DMS 273 (cell line): ENCODE measurements around the gene RAPGEF5.

Experiments
- DNase-seq: peaks from one replicate; lab custom pipeline; 2025; ENCODE audit not compliant: unreplicated experiment; lab: John Stamatoyannopoulos, UW

RAPGEF5 gene

GRCh38 chr7:22229148-22229547 lies 127.8 kb downstream of the RAPGEF5 start:
- no peak for DNase-seq

GRCh38 chr7:22223807-22224206 lies 133.1 kb downstream of the RAPGEF5 start:
- DNase-seq: no peak

DNA sequence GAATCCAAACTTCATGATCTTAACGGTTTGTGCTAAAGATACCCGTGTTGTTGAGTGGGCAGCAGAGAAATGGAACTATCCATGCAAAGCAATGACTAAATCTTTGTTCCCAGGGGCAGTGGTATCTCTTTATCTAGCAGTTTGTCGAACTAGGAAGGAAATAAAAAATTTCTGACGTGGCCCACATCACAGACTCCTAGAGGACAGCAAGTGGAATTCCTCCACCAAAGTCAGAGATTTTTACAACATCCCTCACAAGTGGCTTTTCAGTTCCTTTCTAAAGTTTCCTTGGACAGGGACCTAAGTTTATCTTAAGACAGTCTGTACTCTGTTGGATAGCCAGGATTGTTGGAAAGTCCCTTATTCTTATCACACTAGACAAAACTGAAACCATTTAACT lies 136.0 kb downstream of the RAPGEF5 start:
- DNase-seq: no peak

- no peak for DNase-seq
These were observed 137.0 kb downstream of the RAPGEF5 start for GRCh38 chr7:22219739-22220493.

DNA sequence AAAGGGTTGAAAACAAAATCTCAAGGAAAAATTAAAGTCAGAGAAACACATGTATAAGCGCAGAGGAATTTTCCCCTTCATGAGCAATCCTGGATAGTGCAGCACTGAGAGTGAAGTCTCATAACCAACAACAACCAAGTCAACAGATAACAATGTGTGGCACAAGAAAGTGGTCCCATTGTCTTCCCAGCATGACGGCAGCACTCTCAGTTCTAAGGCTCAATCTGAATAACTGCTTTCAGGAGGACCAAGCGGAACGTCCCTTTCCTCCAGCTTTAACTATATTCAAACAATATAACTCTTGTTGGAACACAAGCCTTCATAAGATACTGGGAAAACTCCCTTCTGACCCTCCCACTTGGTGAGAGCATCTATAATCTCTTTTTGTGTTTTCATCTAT lies 137.9 kb downstream of the RAPGEF5 start:
- DNase-seq: no peak

- no peak for DNase-seq
These were observed 140.0 kb downstream of the RAPGEF5 start for GRCh38 chr7:22216832-22217475.

DNA sequence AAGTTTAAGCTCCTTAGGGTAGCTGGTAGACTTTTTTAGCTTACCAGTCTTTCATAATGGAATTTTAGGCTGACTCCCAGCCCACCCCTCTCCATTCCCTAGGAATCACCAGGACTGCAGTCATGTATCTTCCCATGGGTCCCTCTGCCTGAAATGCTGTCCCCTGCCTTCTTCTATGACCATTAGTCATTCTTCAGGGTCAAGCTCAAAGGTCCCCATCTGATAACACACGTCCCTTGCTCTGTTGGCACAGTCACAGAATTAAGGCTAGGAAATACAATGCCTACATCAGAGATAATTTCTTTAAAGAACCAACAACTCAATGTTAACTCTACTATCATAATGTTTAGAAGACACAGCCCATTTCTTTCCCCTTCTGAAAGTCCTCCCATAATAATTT lies 140.6 kb downstream of the RAPGEF5 start:
- DNase-seq: no peak

- no peak for DNase-seq
These were observed 143.0 kb downstream of the RAPGEF5 start for GRCh38 chr7:22214000-22214399.

DNA sequence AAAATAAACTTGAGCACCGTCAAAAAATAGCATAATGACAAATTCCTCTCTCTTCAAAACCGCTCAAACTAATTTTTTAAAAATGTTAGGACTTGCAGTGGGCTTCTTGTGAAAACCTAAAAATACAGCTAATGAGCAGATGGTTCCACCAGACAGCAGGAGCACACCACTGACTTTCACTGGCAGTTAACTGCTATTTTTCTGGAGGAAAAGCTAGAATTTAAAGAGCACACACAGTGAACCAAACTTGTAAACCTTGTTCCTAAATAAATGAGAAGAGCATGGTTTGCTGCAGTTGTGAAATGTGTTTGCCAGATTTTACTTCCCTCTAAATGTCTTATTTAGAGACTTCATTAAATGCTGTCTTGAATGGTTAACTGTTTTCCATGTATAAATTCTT lies 143.9 kb downstream of the RAPGEF5 start:
- no peak for DNase-seq

DNA sequence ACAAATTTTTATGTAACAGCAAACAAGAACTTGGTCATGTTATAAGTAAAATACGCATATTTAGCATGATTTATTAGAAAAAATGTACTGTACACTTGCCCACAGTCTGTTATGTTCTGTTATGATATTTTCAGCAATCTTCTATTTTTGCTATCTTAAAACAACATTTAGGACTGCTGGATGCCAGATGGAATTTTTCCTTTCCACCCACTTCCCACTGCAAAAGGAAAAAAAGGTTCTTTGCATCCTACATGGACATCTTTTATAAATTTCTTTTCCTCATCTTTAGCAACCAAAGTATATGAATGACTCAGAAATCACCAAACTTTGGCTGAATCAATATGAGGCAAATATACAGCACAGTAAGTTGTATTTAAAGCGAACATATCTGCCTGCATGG lies 146.0 kb downstream of the RAPGEF5 start:
- no peak for DNase-seq

- DNase-seq: no peak
These were observed 146.6 kb downstream of the RAPGEF5 start for GRCh38 chr7:22210355-22210754.

GRCh38 chr7:22208799-22209198 lies 148.2 kb downstream of the RAPGEF5 start:
- no peak for DNase-seq

DNA sequence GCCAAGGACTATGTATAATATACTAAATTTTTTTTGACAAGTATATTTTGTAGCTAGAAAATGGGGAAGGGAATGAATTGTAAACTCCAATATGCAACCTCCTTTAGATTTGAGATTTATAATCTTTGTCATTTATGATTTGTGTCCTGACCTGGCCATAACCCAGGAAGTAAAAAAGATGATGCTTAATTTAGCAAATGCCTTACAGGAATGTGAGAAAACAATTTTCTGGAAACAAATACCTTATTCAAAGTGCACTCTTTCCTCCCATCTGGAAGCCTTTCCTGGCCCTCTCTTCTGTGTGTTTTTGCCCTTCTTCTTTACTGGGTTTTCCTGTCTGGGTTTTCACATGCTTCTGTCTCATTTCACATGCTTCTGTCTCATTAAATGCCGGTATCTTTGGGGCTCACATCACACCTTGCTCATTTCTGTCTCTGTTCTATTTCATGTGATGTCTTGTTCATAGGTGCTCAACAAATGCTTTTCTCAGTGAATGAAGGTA lies 149.2 kb downstream of the RAPGEF5 start:
- DNase-seq: no peak

DNA sequence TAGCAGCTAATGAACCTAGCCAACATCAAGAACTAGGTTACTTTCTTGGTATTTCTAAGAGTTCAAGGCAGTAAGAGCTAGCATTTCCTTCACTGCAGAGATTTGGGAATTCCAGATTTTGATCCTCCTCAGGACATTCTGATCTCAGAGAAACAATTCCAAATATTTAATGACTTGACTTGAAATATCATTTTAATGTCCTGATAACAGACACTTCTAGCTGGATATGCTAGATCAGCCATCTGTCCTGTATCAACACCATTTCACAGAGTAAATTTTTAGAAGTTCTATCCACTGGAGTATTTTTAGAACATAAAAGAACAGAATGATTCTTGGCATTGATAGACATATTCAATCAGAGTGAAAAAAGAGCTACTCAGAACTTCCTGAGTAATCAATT lies 151.3 kb downstream of the RAPGEF5 start:
- DNase-seq: no peak

DNA sequence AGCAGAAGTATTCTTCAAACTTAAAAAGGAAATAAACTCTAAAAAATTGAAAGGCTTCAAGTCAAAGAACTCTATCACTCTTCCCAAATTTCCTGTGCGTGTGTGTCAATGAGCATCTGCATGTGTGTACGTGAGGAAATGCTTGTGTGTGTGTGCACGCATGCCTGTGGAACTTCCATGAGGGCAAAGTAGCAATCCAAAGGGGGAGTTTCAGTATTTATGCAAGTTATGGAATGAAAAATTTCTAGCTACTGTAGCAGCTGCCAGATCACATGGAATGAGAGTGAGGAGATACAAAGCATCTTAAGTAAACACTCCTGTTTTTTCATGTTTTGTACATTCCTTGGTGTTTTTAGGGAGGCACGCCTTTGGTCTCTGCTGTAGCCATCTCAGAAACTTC lies 152.6 kb downstream of the RAPGEF5 start:
- no peak for DNase-seq

GRCh38 chr7:22202141-22202540 lies 154.8 kb downstream of the RAPGEF5 start:
- peak; percentile 21 for DNase-seq

- no peak for DNase-seq
These were observed 155.6 kb downstream of the RAPGEF5 start for GRCh38 chr7:22201186-22201880.

DNA sequence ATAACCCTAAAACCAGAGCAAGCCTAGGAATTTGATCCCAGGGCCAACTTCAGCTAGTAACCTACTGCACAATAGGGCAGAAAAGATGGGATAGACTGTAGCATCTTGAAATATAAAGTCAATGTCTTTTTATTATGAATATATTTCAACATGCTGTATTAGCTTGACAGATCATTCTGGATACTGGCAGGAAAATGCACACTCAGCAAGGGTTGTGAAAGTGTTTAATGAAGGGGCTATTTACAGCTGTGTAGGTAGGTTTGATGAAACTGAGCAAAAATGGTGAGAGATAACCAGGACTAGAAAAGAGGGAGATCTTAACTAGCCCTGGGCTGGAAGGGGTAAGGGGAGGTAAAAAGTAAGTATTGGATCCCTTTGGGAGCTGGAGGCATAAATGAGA lies 156.2 kb downstream of the RAPGEF5 start:
- no peak for DNase-seq

GRCh38 chr7:22200238-22200637 lies 156.7 kb downstream of the RAPGEF5 start:
- no peak for DNase-seq

- DNase-seq: no peak
These were observed 159.6 kb downstream of the RAPGEF5 start for GRCh38 chr7:22197376-22197775.

GRCh38 chr7:22196429-22196828 lies 160.5 kb downstream of the RAPGEF5 start:
- DNase-seq: no peak
